Umbilical cord (tissue), 2 donors: ENCODE data around the gene GYPA. TPM values are rescaled to one million over a fixed set of nuclear protein-coding genes. Genes with fewer than 3 reads are reported as not detected.
"Not testable (repeated sequence)": the region's sequence is repeated elsewhere in the genome, so short reads cannot be mapped to it uniquely, and the experiment has no call there.

Experiments
- DNase-seq: peaks from one replicate; pipeline ENCODE4 v3.0.0-alpha.2; 2015; ENCODE audit warnings: low spot score
- total RNA-seq: library from RNA; depleted of rRNA; stranded (reverse); fragments of >200 nt; gene quantifications from one replicate; pipeline ENCODE4 v1.2.3, GENCODE V29; 2014; ENCODE audit warnings: low replicate concordance; ENCODE audit not compliant: insufficient read depth

Gene GYPA
- 30.1 TPM for total RNA-seq

GRCh38 chr4:144140594-144141295 lies at the start of gene GYPA:
Gene GYPA (minus strand): TSS chr4:144140718. CDS start chr4:144140635, 83 bp downstream.
- DNase-seq, result not testable (repeated sequence)

- DNase-seq, result no peak
Measured at GRCh38 chr4:144190009-144190408, 49.5 kb upstream of the GYPA start.

- DNase-seq, result no peak
Measured at GRCh38 chr4:144189121-144189520, 48.6 kb upstream of the GYPA start.

GRCh38 chr4:144185086-144185485 lies 44.6 kb upstream of the GYPA start:
- no peak for DNase-seq

GRCh38 chr4:144183165-144183564 lies 42.6 kb upstream of the GYPA start:
- no peak for DNase-seq

DNA sequence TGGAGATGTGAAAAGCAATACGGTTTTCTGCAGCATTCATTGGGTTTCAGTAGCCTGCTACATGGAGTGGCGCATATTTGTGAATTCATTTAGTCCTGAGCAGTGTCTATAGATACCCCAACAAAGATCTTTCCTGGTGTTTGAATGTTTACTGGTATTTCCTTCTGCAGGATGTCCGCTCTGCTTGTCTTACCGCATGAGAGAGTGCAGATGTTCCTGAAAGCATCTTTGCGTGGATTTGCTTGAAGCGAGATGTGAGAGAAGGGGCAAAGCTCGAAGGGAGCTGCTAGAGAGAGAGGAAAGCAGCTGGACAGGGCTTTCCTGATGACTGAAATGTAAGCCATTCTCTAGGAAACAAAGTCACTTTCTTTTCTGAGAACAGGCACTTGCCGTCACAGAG lies 40.9 kb upstream of the GYPA start:
- peak; percentile 28 for DNase-seq

DNA sequence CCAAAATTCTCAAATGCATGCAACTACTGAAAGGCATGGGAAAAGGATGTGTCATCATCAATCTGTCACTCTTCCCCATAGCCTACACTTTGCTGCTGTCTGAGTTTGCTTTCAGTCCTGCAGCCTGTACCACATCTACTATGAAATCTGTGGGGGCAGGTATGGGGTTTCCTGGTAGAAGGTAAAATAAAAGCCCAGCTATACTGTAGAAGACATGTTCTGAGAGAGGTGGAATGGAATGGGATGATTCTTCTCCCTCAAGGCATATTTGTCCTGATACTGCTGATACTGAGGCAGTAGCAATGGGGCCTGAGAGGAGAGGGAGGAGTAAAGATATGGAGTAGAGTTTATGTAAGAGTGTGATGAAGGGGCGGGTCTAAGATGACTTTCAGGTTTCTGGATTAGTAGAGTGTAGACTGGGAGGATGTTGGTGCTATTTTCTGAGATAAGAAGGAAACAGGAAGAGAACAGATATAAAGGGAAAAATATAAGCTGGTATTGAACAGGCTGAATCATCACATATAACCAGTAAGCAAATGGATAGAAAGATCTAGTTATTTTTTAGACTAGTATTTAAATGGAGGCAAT lies 38.7 kb upstream of the GYPA start:
- peak; percentile 6 for DNase-seq

GRCh38 chr4:144178414-144178813 lies 37.9 kb upstream of the GYPA start:
- peak; percentile 26 for DNase-seq

DNA sequence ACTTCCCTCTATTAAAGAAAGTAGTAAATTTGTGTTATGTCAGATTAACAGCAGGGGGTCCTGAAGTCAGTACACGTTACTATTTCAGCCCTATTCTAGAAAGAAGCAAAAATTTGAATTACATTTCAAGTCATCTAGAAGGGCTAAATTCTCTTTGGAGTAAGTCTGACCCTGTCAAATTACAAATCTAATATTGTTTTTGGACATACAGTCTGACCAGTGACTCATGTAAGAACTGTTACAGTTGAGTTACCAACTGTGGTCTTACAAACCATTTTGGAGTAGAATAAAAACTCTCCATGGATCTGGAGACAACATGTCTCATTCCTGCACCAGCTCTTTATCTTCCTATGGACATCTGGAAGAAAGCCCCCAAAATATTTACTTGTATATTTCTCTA lies 36.0 kb upstream of the GYPA start:
- DNase-seq, result no peak

DNA sequence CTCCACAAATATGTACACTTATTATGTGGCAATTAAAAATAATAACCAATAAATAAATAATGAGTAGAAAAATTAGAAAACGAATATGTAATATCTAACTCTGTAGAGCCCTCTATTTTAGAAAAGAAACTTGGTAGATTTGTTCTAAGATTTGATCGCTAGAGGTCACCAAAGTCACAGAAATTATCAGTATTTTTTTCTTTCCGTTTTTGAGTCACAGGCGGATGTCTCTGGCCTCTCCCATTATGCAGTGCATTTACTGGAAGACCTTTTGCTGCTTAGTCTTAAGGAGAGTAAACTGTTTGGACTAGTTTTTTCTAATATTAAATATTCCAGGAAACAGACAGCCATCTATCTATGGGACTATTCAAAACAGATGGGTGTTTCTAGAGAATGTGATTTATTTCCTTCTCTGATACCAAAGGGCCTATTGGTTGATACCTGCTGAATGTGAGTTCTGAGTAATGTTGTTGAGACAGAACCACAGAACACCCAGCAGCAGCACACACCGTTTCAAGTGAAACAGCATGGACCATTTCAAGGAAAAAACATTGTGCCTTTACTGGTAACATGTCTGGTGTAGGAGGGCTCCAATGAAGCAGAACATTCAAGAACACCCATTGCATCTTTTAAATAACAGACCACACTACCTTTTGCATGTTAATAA lies 34.0 kb upstream of the GYPA start:
- peak; percentile 83 for DNase-seq

DNA sequence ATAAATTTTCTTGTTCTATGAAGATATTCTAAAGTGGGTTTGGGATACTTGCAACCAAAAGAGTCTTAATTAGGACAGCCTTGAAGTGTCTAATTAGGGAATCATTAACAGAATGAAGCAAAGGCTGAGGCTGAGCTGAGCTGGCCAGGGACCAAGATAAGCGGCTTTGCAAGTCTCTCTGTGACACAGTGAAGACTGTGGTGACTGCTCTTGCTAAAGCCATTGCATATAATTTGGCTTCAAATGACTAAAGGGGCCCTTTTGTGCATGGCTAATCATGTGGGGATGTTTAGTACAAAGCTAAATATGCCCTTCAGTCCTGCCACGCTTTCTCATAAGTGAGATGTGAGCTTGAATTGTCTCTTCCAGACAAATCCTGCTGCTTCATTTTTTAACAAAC lies 31.2 kb upstream of the GYPA start:
- DNase-seq, result no peak

- DNase-seq, result no peak
Measured at GRCh38 chr4:144169211-144169610, 28.7 kb upstream of the GYPA start.

- DNase-seq, result no peak
Measured at GRCh38 chr4:144154044-144154443, 13.5 kb upstream of the GYPA start.

DNA sequence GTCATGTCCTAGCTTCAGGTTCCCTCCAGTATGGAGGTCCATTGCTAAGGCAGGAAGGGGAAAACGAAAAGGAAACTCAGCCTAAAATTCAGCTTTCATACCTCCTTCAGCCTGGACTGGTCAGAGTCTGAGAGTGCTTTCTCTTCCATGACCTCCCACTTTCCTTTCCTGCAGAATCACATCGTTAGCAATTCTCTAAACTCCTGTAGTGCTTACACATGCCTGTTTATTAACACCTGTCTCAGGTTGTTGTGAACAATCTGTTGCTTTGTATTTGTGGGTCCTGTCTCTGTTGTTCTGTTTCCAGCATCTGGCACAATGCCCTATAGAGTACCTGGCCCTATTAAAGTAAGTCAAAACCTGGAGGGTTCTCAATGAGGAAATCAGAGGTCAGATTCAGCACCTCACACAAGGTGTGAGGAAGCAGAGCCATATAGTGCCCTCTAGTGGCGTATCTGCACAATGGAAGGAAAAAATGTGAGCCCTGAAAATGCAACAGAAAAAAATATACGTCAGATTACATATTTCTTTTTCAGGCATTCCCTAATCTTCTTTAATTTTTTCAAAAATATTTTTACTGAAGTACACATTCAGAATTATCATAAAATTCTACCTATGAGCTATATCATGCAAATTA lies 2.3 kb upstream of the GYPA start:
- not testable (repeated sequence) for DNase-seq

DNA sequence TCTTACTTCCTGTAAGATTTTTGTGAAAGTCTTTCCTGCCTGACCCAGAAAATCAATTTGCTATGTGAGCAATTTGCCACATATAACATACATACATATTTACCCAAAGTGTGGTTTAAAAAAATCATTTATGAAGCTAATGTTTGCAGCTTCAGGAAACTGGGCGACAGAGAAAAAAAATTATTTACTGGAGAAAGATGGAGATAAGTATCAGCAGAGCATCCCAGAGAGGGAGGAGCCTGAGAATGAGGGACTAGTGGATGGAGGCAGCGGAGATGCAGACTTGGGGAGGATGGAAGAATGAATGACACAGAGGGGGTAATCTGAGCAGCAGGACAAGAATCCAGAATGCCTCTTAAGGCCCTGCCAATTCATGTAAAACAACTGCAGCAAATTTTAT lies 975 bp upstream of the GYPA start:
- DNase-seq, result no peak

- DNase-seq, result not testable (repeated sequence)
Measured at GRCh38 chr4:144139991-144140390, 527 bp downstream of the GYPA start.

- DNase-seq, result not testable (repeated sequence)
Measured at GRCh38 chr4:144139547-144139946, 971 bp downstream of the GYPA start.

DNA sequence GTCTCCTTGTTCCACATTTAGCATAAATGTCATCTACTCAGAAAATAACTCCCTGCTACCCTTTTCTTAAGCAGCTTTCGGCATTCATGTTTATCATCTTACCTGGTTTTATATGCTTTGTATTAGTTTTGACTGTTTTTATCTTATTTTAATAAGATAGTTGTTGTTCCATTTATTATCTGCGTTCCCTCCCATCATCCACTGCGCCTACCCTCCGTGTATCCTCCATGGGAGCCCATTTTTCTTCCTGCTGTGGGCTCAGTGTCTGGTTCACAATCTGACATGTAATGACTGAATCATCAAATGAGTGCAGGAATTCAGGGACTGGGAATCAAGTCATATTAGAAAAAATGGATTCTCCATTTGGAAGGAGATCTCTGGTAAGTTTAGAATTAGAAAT lies 2.3 kb downstream of the GYPA start:
- not testable (repeated sequence) for DNase-seq

DNA sequence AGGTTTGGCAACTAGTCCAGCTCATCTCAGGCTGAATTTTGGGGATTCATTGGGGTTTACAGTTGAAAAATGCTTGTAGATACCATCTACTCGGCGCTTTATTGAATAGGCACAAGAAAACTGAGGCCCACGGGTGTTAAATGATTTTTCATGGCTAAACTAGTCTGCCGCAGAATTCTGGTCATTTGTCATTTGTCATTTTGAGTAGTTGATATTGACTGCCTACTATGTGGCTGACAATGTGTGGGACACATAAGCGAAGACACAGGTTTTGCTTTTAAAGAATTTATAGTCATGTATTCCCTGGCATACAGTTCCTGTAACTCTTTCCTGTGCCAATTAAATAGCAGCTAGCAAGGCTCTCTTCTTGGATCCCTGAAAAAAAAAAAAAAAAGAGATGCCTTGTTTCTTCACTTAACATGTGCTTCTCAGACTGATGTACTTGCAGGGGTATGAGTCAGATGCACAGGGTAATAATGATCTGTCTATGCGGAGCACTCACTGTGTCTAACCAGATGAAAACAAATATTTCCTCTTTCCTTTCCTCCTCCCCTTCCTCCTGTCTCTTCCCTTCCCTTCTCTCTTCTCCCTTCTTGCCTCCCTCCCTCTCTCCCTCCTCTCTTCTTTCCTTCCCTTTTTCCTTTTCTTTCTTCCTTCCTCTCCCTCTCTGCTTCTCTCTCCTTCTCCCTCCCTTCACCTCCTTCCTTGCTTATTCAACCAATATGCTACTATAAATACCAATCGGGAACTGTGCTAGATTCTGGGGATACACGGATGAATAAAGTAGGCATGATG lies 3.2 kb downstream of the GYPA start:
- not testable (repeated sequence) for DNase-seq

DNA sequence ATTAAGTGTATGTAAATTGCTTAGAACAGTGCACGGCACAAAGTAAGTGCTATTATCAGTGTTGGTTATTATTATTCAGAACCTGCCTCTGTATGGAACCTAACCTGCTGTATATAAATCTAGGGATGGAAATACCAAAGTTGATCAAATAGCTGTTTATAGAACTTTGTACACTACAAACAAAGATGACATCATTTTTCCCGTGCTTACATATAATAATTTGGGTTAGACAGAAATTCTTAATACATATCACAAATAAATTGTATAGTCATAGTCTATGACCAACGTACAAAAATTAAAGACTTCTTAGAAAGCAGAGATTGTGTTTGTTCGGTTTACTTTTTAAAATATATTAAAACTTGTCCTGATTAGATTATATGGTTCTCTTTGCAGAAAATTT lies 4.3 kb downstream of the GYPA start:
- not testable (repeated sequence) for DNase-seq

DNA sequence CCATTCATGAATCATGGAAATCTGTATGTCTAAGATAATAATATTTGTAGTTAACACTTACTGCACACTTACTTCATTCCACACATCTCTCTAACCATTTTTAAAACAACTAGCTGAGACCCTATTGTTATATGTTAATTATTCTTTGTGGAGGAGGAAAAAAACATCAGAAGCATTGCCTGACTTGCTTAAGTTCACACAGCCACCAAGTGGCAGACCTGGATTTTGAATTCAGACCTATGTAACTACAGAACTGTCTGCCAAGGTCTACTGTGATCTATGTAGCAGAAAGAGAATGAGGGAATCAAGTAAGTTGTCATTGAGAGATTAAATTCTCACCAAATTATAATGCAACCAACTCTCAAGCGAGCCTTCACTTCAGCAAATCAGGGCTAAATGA lies 10.4 kb downstream of the GYPA start:
- not testable (repeated sequence) for DNase-seq
